GM18511 (cell line): Measurements from ENCODE around the gene SPAG4.
A peak's percentile ranks its signal among the peaks of the same experiment; 100 is the strongest.

Source experiments
- ATAC-seq: cut with Tn5 transposase; IDR thresholded peaks from one replicate; pipeline ENCODE4 v1.9.1; 2021; ENCODE audit warnings: mild to moderate bottlenecking, moderate library complexity; ENCODE audit not compliant: unreplicated experiment

Gene SPAG4, protein sequence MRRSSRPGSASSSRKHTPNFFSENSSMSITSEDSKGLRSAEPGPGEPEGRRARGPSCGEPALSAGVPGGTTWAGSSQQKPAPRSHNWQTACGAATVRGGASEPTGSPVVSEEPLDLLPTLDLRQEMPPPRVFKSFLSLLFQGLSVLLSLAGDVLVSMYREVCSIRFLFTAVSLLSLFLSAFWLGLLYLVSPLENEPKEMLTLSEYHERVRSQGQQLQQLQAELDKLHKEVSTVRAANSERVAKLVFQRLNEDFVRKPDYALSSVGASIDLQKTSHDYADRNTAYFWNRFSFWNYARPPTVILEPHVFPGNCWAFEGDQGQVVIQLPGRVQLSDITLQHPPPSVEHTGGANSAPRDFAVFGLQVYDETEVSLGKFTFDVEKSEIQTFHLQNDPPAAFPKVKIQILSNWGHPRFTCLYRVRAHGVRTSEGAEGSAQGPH

DNA sequence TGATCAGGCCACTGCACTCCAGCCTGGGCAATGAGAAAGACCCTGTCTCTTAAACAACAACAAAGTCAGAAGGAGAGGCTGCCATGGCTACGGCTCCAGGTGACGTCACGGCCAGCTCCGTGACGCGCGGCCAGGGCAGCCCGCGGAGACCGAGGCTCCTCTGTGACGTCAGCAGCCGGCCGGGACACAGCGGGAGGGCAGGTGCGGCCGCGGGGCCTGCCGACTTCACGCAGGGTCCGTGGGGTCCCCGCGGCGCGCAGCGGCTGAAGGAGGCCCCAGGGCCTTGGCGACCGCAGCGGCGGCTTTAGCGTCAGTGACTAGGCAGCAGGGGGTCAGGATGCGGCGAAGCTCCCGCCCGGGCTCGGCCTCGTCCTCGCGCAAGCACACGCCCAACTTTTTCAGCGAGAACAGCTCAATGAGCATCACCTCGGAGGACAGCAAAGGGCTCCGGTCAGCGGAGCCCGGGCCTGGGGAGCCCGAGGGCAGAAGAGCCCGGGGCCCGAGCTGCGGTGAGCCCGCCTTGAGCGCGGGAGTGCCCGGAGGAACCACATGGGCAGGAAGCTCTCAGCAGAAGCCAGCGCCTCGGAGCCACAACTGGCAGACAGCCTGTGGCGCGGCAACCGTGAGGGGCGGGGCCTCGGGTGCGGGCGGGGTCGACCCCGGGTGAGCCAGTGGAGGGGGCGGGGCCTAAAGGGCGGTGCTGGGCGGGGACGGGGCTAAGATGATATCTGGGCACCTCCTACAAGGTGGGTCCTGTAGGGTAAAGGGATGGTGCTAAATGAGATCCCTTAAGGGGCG lies at the start of gene SPAG4:
SPAG4 (plus strand) TSS at position 163 of the 798 bp plus-strand sequence; CDS start at position 338, 175 bp downstream.
- peak; percentile 79 for ATAC-seq

DNA sequence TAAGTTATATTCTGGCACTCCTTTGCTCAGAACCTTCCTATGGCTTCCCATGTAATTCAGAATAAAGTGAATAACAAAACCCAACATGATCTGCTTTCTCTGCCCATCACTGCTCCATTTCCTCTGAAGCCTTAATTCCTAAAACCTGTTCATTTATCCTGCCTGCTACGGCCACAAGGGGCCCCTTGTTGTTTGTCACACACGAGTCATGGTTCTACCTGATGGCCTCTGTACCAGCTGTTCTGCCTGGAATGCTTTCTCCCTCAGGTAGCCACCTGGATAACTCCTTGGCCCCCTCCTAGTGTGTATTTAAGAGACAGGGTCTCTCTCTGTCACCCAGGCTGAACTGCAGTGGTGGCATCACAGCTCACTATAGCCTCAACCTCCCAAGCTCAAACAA lies 47.0 kb upstream of the SPAG4 start:
- no peak for ATAC-seq

DNA sequence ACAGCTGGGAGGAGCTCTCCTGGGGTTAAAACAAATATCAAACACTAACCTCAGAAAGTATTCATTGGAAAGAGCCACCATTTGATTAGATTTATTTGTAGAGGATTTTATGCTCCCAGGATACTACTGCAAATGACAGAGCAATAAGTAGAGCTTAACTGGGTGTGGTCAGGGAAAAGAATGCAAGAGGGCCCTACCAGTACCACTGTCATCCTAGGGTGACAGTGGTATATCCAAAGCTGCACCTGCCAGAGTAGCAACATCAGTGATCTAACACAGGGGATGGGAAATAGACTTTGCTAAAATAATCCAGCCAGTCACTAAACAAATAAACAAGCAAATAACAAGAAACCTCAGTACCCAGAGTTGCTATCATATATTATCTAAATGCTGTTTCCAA lies 44.1 kb upstream of the SPAG4 start:
- no peak for ATAC-seq

DNA sequence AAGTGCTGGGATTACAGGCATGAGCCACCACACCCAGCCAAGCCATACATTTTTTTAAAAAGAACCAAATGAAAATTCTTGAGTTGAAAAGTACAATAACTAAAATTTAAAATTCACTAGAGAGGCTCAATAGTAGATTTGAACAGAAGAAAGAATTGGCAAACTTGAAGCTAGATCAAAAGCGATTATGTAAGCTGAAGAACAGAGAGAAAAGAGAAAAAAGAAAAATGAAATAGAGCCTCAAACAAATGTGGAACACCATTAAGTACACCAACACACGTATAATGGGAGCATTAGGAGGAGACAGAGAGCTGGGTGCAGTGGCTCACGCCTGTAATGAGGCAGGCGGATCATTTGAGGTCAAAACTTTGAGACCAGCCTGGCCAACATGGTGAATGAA lies 42.8 kb upstream of the SPAG4 start:
- no peak for ATAC-seq

DNA sequence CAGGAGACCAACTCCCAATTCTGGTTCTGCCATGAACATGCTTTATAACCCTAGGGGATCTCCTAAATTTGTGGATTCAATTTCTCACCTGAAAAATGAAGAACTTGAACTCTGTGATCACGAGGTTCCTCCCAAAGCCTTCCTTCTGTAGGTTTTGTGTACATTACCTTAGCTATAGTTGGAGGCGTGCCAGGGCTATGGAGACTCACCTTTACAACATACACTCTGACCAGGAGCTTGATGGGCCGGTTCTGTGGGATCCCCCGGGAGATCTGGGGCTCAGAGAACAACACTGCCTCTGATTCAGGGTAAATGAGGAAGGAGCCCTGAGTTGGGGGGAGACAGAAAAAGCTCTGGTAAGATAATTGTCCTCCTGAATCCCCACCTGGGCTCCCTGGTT lies 39.7 kb upstream of the SPAG4 start:
- no peak for ATAC-seq

DNA sequence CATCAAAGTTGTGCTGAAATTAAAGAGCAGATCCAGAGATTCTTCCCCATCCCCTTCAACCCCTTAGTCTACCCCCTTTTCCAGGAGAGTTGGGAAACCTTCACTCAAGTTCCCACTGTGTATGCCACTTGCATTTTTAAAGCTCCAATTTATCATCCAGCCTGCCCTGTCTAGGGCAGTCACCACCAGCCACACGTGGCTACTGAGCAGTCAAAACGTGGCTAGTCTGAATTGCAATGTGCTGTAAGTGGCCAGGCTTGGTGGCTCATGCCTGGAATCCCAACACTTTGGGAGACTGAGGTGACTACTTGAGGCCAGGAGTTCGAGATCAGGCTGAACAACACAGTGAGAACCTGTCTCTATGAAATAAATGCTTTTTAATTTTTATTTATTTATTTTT lies 38.8 kb upstream of the SPAG4 start:
- ATAC-seq = no peak

DNA sequence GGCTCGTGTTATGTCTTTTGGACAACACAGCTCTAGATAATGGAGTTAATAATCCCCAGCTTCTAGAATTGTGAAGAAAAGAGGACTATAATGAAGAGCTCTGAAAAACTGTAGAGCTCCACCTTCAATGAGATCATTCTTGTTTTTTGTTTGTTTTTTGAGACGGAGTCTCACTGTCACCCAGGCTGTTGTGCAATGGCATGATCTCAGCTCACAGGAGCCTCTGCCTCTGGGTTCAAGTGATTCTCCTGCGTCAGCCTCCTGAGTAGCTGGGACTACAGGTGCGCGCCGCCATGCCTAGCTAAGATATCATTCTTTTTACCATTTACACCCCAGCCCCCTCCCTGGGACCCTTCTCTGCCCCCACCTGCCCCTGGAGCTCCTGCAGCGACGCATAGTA lies 37.2 kb upstream of the SPAG4 start:
- no peak for ATAC-seq

DNA sequence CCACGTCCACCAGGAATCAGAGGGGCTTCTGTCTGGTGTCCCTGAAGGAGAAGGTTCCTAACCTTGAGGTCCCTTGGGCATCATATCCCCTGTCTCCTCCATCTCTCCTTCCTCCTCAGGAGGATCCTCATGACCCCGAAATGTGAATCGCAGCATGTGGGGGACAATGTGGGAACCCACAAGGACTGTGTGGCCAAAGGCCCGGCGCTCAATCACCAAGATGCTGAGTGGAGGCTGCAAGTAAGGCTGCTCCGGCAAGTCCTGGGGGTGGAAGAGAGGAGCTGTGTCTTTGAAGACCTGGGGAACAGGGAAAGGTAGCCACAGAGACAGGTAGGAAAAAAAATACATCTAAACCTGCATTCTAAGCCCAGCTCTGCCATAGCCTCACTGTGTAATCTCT lies 36.4 kb upstream of the SPAG4 start:
- no peak for ATAC-seq

DNA sequence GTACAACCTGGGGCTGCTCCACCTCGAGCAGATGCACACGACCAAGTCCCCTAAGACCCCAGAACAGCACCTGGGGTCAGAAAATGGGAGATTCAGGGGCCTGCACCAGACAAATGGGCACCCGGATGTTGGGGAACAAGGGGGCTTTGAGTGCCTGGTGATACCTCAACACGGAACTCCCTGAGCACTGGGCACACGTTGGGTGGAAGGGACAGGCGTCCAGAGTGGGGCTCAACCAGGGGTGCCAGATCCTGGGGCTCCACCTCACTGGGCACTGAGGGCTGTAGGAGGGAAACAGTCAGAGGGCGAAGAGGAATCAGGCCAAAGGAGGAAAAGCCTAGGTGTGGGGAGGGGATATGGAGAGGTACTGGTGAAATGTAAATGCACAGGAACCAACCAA lies 33.5 kb upstream of the SPAG4 start:
- no peak for ATAC-seq

DNA sequence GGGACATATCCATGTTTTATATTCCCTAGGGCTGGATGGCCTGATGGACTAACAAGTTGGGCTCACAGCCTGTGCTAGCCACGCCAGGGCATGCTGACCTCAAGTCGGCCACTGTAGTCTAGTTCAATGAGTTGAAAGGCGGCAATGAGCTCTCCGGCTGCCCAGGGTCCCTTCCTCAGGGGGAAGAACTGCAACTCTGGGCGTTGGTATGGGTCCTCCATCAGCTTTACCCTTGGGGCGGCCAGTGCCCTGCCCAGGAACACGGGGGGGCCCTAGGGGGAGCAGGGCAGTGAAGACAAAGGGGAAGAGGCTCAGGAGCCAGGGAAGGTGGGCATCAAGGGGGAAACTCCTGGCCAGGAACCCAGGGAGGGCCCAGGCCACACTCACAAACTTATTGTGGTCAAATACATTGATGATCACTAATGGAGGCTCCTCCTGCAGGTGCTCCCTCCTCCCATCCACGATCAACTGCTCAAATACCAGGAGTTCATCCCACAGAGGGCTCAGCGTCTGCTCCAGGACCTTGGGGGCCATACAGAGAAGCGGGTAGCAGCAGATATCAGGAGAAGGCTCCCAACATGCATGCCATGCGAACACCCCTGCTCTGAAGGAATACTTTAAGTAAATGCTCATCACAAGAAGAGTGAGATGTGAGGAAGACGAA lies 32.8 kb upstream of the SPAG4 start:
- no peak for ATAC-seq

DNA sequence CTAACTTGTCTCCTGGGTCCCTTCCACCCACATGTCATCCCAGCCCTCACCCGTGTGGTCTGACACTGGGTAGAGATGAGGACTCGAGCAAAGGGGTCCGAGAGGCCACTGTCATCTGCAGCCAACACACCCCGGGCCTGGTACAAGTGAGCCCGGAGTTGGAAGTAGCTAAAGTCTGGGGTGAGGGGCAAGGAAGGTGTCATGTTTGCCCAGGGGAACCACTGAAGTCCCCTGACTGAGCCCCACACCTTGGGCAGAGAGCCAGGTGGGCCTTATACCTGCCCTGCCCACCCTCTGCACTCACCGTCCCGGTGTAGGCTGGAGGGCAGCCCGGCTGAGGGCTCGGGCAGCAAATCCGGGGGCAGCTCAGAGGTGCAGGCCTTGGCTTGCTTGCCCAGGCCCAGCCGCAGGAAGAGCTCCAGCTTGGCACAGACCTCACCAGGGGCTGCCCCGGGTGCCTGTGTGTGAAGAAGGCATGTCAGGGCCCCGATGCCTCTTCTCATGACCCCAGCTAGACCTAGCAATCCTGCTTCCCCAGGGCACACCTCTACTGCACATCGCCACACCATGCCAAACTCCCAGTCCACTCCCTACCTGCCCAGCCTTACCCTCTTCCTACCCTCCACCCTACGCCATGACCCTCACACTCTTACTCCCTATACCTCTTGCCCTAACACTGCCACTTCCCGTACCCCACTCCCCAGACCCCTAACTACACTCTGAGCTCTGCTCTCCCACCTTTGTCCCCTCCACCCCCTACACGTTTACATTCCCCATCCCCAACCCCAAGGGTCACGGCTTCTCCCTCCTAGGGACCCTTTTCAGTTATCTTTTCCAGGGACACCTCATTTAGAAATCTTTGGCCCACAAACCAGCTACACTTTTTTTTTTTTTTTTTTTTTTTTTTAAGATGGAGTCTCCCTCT lies 31.7 kb upstream of the SPAG4 start:
- ATAC-seq = no peak

DNA sequence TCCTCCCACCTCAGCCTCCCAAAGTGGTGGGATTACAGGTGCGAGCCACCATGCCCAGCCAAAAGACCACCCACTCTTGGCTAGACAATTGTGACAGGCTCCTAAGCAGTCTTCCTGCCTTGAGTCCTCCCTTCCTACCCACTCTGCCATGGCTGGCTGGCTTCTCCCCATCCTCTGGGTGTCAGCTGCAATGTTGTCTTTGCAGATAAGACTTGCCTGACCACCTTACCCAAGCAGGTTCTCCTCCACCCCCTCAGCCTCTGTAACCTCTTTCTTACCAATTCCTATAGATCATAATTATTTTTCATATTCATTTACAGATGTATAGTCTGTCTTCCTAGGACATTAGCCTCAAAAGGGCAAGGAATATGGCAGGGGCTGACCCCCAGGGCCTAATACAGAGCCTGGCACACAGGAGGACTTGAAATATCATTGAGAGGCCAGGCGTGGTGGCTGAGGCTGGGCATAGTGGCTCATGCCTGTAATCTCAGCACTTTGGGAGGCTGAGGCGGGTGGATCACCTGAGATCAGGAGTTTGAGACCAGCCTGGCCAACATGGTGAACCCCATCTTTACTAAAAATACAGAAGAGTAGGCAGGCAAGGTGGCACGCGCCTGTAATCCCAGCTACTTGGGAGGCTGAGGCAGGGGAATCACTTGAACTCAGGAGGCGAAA lies 28.7 kb upstream of the SPAG4 start:
- ATAC-seq = no peak

DNA sequence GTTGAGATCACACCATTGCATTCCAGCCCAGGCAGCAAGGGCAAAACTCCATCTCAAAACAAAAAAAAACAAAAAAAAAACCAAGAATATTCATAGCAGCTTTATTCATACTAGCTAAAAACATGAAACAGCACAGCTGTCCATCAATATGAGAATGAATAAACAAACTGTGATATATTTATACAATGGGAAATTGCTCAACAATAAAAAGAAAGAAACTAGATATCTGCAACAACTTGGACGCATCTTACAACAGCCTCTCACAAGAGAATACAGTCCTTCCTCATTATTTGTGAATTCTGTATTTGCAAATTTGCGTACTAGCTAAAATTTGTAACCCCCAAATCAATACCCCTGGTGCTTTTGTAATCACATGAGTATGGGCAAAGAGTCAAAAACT lies 28.2 kb upstream of the SPAG4 start:
- ATAC-seq = no peak

DNA sequence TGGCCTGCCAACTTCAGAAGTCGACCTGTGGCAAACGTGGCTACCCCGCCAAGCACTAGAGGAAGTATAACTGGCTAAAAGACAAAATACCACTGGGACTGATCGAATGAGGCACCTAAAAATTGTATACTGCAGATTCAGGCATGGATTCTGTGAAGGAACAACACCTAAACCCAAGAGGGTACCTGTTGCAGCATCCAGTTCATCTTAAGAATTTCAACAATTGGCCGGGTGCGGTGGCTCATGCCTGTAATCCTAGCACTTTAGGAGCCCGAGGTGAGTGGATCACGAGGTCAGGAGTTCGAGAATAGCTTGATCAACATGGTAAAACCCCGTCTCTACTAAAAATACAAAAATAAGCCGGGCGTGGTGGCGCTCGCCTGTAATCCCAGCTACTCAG lies 27.2 kb upstream of the SPAG4 start:
- no peak for ATAC-seq

DNA sequence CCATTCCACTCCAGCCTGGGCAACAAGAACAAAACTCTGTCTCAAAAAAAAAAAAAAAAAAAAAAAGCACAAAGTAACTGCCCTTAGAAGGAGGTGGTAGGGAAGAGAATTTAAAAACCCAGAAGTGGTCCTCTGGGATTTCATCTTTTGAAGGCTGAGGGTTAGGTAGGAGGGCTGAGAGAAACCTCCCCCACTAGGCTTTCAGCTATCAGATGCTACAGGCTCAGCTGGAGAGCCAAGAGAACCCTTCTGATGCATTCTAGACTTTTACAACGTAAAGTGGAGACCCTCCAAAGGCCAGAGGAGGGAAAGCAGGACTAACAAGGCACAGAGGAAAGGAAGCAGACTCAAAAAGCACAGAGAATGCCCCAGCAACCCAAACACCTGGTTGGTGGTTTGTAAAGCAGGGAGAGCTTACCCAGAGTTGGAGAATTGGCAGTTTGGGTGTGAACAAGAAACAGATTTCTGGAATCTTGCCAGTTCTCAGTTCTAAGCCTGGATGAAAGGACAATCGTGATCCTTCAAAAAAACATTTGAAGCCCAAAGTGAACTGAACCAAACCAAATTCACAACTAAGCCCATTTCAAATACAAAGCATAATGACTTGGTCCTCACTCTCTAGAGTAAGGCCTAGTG lies 23.2 kb upstream of the SPAG4 start:
- no peak for ATAC-seq

DNA sequence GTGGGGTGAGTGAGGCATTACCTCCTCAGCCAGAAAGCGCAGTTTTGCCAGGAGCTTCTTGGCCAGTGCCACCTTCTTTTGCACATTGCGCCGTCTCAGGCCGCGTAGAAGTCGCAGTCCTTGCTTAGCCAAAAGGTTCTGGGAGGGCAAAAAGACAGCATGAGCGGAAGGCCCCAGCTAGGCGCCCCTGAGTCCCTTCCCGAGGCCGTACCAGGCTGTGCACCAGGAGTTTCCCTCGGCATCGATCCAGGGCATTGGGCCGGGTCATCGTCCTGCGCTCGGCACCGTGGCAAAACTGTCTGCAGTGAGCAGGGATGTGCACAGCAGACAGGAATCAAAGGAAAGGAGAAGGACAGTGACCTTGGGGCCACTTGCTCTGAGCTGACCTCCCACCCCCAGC lies 20.2 kb upstream of the SPAG4 start:
- no peak for ATAC-seq

DNA sequence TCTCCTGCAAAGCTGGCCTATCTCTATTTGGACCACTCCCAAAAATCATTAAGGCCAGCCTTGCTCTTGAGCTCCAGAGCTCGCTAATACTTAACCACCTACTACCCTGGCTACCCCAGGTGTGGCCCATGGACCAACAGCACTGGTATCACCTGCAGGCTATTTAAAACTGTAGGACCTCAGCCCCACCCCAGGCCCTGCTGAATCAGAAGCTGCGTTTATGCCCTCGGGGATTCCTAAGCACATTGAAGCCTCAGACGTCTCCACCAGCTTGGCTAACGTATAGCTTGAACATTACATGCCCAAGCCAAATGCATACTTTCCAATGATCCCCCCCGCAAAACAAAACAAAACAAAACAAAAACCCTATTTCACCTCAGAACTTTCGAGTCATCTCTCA lies 19.7 kb upstream of the SPAG4 start:
- ATAC-seq = no peak

DNA sequence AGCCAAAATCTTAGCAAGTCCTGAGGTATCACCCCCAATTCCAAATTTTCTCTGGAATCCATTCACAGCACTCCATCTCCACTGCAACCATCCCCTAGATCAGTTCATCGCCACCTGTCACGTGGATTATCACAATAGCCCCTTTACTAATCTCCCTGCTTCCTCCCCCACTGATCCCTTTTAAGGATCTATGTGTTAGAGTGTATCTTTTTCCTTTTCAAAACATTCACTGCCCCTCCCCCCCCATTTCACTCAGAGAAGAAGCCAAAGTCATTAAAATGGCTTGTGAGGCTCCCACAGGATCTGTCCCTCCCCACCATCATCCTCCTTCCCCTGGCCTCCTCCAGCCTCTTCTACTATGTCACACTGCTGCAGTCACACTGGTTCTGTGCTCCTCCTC lies 18.4 kb upstream of the SPAG4 start:
- ATAC-seq = no peak

DNA sequence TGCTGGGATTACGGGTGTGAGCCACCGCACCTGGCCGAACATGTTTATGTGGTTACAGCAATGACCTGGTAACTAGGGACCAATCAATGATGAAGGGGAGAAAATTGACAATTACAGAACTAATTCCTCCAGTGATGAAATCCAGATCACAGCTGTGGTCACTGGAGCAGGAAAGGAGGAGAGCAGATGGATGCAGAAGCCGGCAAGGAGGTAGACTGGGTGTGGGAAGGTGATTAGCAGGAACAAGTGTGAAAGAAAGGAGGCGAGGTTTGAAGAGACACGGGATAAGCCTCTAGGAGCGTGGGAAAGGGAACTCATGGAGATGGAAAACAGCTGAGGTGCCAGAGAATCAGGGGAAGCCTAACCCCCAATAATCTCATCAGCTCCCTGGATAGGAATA lies 17.2 kb upstream of the SPAG4 start:
- no peak for ATAC-seq
